Muscle of leg (tissue), 9 donors: ENCODE results near the gene RPIA. TPM values are rescaled to one million over a fixed set of nuclear protein-coding genes. Genes with fewer than 3 reads are reported as not detected.

Source experiments
- polyA plus RNA-seq, 8 donors: library from polyadenylated mRNA; unstranded; fragments of 120-200 nt; gene quantifications; one replicate each; pipeline versions ENCODE4 v1.2.1 to v1.2.3, GENCODE V29; 2013; ENCODE audit warnings: inconsistent platforms in 1 of 8, low replicate concordance in 1 of 8; ENCODE audit not compliant: insufficient read length in 8 of 8, insufficient read depth in 1 of 8
- total RNA-seq: library from RNA; stranded (reverse); fragments of 120-200 nt; gene quantifications from one replicate; pipeline ENCODE4 v1.2.4, GENCODE V29; 2013

Gene RPIA
- total and polyA plus RNA-seq, 9 donors: 11.3 to 27.7 (median 23.9) TPM

Other genes with a start within 250 kb of the RPIA start
- not detected for gene FOXI3, start 239.0 kb upstream of the RPIA start, total RNA-seq
- gene FOXI3, start 239.0 kb upstream of the RPIA start, polyA plus RNA-seq: under 1 TPM in 2 of 8 donors, not detected in 6; 0.05 to 0.64 TPM
- gene EIF2AK3, start 64.2 kb upstream of the RPIA start, total RNA-seq: 22.6 TPM
- gene EIF2AK3, start 64.2 kb upstream of the RPIA start, polyA plus RNA-seq: 10 to 100 TPM; 14.2 to 25.4 (median 17.9) TPM